ENCODE measurements around the gene MMP27.
A peak's percentile ranks its signal among the peaks of the same experiment; 100 is the strongest.

Gene MMP27

DNA sequence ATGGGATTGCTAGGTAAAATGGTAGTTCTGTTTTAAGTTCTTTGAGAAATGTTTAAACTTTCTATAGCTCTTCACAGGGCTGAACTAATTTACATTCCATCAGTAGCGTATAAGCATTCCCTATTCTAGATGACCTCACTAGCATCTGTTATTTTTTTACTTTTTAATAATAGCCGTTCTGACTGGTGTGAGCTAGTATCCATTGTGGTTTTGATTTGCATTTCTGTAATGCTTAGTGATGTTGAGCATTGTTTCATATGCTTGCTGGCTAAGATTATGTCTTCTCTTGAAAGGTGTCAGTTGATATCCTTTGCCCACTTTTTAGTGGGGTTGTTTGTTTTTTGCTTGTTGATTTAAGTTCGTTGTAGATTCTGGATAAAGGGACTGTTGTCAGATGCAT is 35.9 kb downstream of the MMP27 start:
- TF ChIP-seq, protein P1, sequence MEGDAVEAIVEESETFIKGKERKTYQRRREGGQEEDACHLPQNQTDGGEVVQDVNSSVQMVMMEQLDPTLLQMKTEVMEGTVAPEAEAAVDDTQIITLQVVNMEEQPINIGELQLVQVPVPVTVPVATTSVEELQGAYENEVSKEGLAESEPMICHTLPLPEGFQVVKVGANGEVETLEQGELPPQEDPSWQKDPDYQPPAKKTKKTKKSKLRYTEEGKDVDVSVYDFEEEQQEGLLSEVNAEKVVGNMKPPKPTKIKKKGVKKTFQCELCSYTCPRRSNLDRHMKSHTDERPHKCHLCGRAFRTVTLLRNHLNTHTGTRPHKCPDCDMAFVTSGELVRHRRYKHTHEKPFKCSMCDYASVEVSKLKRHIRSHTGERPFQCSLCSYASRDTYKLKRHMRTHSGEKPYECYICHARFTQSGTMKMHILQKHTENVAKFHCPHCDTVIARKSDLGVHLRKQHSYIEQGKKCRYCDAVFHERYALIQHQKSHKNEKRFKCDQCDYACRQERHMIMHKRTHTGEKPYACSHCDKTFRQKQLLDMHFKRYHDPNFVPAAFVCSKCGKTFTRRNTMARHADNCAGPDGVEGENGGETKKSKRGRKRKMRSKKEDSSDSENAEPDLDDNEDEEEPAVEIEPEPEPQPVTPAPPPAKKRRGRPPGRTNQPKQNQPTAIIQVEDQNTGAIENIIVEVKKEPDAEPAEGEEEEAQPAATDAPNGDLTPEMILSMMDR (IDR thresholded peaks at IDR 0.05): no peak
- no peak overlapping the region for H3K27ac ChIP-seq

DNA sequence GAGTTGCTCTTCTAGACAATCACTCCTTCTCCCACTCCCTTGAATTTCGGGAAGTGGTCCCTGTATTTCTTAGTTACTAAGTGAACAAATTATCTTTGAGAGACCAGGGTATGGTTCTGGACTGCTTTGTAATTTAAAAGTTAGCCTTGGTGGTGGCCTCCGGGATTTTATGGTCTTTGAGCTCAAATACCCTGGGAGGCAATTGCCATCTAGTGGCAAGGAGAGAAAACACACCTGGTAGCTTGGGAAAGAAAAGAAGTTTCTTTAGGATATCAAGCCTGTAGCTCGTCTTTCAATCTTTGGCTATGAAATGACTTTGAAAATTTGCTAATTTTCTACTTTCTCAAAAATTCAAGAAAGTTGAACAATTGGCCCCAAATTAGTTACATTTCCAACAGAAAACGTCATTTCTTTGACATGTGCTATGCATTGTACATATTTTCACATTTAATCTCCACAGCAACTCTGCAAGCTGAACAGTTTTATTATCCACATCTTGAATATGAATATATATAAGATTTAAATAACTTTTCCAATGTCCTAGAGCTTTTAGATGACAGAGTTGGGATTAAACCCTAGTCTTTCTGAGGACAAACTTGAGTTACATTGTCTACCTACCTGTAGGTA is 39.1 kb downstream of the MMP27 start:
- Histone ChIP-seq H3K4me1 (ENCODE audit: control insufficient read depth in 1 of 2, insufficient read depth in 1 of 2, low read depth in 1 of 2, low read length in 1 of 2) (peaks cover 5 to 10% of the 10 kb centered on the region in 2 experiments), H3K9me3 (no peaks in the 10 kb centered on the region), H3K27ac (no peak overlapping the region), H3K4me3 (ENCODE audit: low read depth in 1 of 2, low read length in 1 of 2) (no peak overlapping the region), H3K36me3 (no peaks in the 10 kb centered on the region), H3K27me3 (no peaks in the 10 kb centered on the region)
- TF ChIP-seq, protein P1 (IDR thresholded peaks at IDR 0.05): peak; percentile 34

More for the DNA sequence above, 35.9 kb downstream of the MMP27 start:
- H3K36me3 ChIP-seq: no peaks in the 10 kb centered on the region
- no peaks in the 10 kb centered on the region for H3K27me3 ChIP-seq
- H3K4me3 ChIP-seq (ENCODE audit: low read depth in 1 of 2, low read length in 1 of 2): no peak overlapping the region
- no peaks in the 10 kb centered on the region for H3K9me3 ChIP-seq
- peaks cover 5 to 10% of the 10 kb centered on the region in 2 experiments for H3K4me1 ChIP-seq (ENCODE audit: control insufficient read depth in 1 of 2, insufficient read depth in 1 of 2, low read depth in 1 of 2, low read length in 1 of 2)

DNA sequence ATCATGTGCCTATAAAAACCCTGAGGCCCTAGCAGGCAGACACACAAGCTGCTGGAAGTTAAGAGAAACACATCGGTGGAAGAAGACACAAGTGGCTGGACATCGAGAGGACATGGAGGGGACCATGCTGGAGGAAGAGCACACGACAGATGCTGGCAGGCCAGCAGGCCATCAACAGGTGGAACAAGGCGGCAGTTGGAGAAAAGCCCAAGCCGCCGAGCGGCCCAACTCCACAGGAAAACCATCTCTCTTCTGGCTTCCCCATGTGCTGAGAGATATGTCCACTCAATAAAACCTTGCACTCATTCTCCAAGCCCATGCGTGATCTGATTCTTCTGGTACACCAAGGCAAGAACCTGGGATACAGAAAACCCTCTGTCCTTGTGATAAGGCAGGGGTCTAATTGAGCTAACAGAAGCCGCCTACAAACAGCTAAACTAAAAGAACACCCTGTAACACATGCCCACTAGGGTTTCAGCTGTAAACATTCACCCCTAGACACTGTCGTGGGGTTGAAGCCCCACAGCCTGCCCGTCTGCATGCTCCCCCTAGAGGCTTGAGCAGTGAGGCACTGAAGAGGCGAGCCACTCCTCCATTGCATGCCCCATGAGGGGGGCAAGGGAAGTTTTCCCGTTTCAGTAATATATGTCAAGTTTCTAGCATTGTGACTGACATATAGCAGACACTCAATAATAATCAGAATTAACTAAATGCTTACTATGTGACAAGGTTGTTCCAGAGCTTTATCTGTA is 41.4 kb downstream of the MMP27 start:
- no peak overlapping the region for H3K27ac ChIP-seq
- TF ChIP-seq, protein P1 (IDR thresholded peaks at IDR 0.05): no peak
- no peaks in the 10 kb centered on the region for H3K36me3 ChIP-seq
- H3K4me1 ChIP-seq (ENCODE audit: control insufficient read depth in 1 of 2, insufficient read depth in 1 of 2, low read depth in 1 of 2, low read length in 1 of 2): peaks cover 5 to 10% of the 10 kb centered on the region in 2 experiments
- peaks cover 5% of the 10 kb centered on the region for H3K27me3 ChIP-seq
- H3K9me3 ChIP-seq: no peaks in the 10 kb centered on the region
- H3K4me3 ChIP-seq (ENCODE audit: low read depth in 1 of 2, low read length in 1 of 2): no peak overlapping the region

DNA sequence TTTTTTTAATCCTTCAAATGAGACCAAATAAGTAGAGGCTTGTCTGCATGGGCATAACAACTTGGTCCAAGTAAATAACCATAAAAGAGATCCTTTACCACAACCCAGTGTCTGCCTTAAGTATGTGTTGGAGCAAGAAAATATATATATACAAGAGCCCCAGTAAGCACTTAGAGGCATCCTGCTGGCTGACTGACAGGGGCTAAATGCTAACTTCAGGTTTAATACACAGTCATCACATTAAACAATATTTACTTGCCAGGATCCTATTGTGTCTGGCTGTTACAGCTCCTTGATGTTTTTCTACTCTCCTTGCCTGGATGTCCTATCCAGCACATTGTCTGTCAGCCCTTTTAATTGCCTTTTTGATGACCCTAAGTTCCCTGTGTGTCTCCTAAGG is 43.0 kb downstream of the MMP27 start:
- Histone ChIP-seq H3K36me3 (no peaks in the 10 kb centered on the region), H3K27me3 (peaks cover 17% of the 10 kb centered on the region), H3K9me3 (no peaks in the 10 kb centered on the region), H3K4me1 (ENCODE audit: control insufficient read depth in 1 of 2, insufficient read depth in 1 of 2, low read depth in 1 of 2, low read length in 1 of 2) (peaks cover 5 to 10% of the 10 kb centered on the region in 2 experiments), H3K27ac (no peak overlapping the region), H3K4me3 (ENCODE audit: low read depth in 1 of 2, low read length in 1 of 2) (no peak overlapping the region)
- TF ChIP-seq, protein P1 (IDR thresholded peaks at IDR 0.05): no peak

DNA sequence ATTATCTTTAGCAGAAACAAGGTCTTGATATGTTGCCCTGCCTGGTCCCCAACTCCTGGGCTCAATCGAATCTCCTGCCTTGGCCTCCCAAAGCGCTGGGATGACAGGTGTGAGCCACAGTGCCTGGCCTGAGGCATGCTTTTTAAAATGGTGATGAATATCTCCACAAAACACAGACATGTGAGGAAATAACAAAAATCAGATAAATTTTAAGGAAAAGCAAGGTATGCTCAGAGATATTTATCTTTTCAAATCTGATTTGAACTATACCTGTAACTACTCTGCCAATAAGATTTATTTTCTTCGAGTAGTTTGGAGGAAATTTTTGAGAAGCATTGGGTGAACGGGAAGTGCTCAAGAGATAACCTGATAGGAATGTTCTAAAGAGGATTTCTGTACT is 44.5 kb downstream of the MMP27 start:
- Histone ChIP-seq H3K4me1 (ENCODE audit: control insufficient read depth in 1 of 2, insufficient read depth in 1 of 2, low read depth in 1 of 2, low read length in 1 of 2) (peaks cover 0 to 1% of the 10 kb centered on the region in 2 experiments), H3K4me3 (ENCODE audit: low read depth in 1 of 2, low read length in 1 of 2) (no peak overlapping the region), H3K36me3 (no peaks in the 10 kb centered on the region), H3K27ac (no peak overlapping the region), H3K9me3 (no peaks in the 10 kb centered on the region), H3K27me3 (peaks cover 26% of the 10 kb centered on the region)
- TF ChIP-seq, protein P1 (IDR thresholded peaks at IDR 0.05): no peak

All from neutrophil (primary cell).